HG03457 (cell line): ENCODE results near the gene SH3PXD2B.
"Not testable (repeated sequence)": the region's sequence is repeated elsewhere in the genome, so short reads cannot be mapped to it uniquely, and the experiment has no call there.

Experiments used
- ATAC-seq: cut with Tn5 transposase; IDR thresholded peaks from one replicate; pipeline ENCODE4 v1.9.1; 2021; ENCODE audit warnings: moderate number of reproducible peaks; ENCODE audit not compliant: unreplicated experiment

SH3PXD2B gene

GRCh38 chr5:172420235-172420939, 33.9 kb downstream of the SH3PXD2B start:
- no peak for ATAC-seq

GRCh38 chr5:172418862-172419814, 35.2 kb downstream of the SH3PXD2B start:
- no peak for ATAC-seq

GRCh38 chr5:172417983-172418630, 36.2 kb downstream of the SH3PXD2B start:
- ATAC-seq = no peak

GRCh38 chr5:172417130-172417841, 37.0 kb downstream of the SH3PXD2B start:
- no peak for ATAC-seq

- no peak for ATAC-seq
Measured at GRCh38 chr5:172415362-172416275, 38.7 kb downstream of the SH3PXD2B start.

- no peak for ATAC-seq
Measured at GRCh38 chr5:172414531-172415361, 39.6 kb downstream of the SH3PXD2B start.

- ATAC-seq = no peak
Measured at GRCh38 chr5:172413601-172414171, 40.6 kb downstream of the SH3PXD2B start.

- no peak for ATAC-seq
Measured at GRCh38 chr5:172412724-172413286, 41.5 kb downstream of the SH3PXD2B start.

- no peak for ATAC-seq
Measured at GRCh38 chr5:172411484-172412072, 42.7 kb downstream of the SH3PXD2B start.

GRCh38 chr5:172410662-172411483, 43.5 kb downstream of the SH3PXD2B start:
- no peak for ATAC-seq

- ATAC-seq = no peak
Measured at GRCh38 chr5:172410160-172410559, 44.2 kb downstream of the SH3PXD2B start.

GRCh38 chr5:172409477-172409876, 44.8 kb downstream of the SH3PXD2B start:
- not testable (repeated sequence) for ATAC-seq

GRCh38 chr5:172407822-172408221, 46.5 kb downstream of the SH3PXD2B start:
- no peak for ATAC-seq

- ATAC-seq = no peak
Measured at GRCh38 chr5:172407241-172407691, 47.1 kb downstream of the SH3PXD2B start.

- no peak for ATAC-seq
Measured at GRCh38 chr5:172405226-172406107, 48.9 kb downstream of the SH3PXD2B start.

- no peak for ATAC-seq
Measured at GRCh38 chr5:172404746-172405145, 49.6 kb downstream of the SH3PXD2B start.
